Colonic mucosa (tissue), 4 donors: ENCODE measurements around the gene SLC1A7. TPM values are rescaled to one million over a fixed set of nuclear protein-coding genes. Genes with fewer than 3 reads are reported as not detected.

Experiments
- DNase-seq: peaks from one replicate; pipeline ENCODE4 v3.0.0-alpha.2; 2020
- H3K27ac ChIP-seq: fragments of 200-600 bp; one replicate; pipeline ENCODE4 v1.8.0; 2021
- H3K27me3 ChIP-seq: fragments of 200-600 bp; one replicate; pipeline ENCODE4 v1.8.0; 2021
- H3K36me3 ChIP-seq: fragments of 200-600 bp; one replicate; pipeline ENCODE4 v1.8.0; 2021
- H3K4me1 ChIP-seq: fragments of 200-600 bp; one replicate; pipeline ENCODE4 v1.8.0; 2021; ENCODE audit warnings: mild to moderate bottlenecking
- H3K4me3 ChIP-seq: fragments of 200-600 bp; one replicate; pipeline ENCODE4 v1.8.0; 2021
- H3K9ac ChIP-seq, 2 donors: one replicate each; pipeline ENCODE4 v1.7.0; 2013; ENCODE audit warnings: control low read depth in 2 of 2, low read depth in 2 of 2, low read length in 2 of 2
- H3K9me3 ChIP-seq: fragments of 200-600 bp; one replicate; pipeline ENCODE4 v1.8.0; 2021
- intact Hi-C: fragments of 100-400 bp; cut with DNase I; formaldehyde crosslinking; loops from one replicate; pipeline ENCODE4 v1.14.1; 2022
- total RNA-seq, 2 donors: library from RNA; stranded (reverse); fragmentation: NEBNext Ultra II Directional in 1 of 2; extraction: Animal tissue kit (Norgen Biotek cat#: 25700) in 1 of 2; gene quantifications; one replicate each; pipeline ENCODE4 v1.2.1, GENCODE V29; 2021
- TF ChIP-seq, protein P1 (sequence below): fragments of 200-600 bp; IDR thresholded peaks from one replicate; pipeline ENCODE4 v1.8.0; 2022; ENCODE audit warnings: antibody characterized with exemption, mild to moderate bottlenecking
- donor health status: healthy.
- donor health status: DM: no; HTN: no; CAD: no.
- donor health status: DM: no; HTN: no; CAD: no.

SLC1A7 gene
- total RNA-seq, 2 donors from 2014 or later: 0.50 to 1.1 TPM

DNA sequence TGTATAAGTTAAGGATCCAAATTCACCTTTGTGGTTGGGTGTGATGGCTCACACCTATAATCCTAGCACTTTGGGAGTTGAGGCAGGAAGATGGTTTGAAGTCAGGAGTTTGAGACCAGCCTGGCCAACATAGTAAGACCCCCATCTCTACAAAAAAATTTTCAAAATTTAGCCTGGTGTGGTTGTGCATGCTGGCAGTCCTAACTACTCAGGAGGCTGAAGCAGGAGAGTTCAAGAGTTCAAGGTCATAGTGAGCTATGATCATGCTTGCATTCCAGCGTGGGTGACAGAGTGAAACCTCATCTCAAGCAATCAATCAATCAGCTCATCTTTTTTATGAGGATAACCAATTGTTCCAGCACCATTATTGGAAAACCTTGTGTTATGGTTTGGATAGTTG is 16.5 kb upstream of the SLC1A7 start:
- TF ChIP-seq, protein P1, sequence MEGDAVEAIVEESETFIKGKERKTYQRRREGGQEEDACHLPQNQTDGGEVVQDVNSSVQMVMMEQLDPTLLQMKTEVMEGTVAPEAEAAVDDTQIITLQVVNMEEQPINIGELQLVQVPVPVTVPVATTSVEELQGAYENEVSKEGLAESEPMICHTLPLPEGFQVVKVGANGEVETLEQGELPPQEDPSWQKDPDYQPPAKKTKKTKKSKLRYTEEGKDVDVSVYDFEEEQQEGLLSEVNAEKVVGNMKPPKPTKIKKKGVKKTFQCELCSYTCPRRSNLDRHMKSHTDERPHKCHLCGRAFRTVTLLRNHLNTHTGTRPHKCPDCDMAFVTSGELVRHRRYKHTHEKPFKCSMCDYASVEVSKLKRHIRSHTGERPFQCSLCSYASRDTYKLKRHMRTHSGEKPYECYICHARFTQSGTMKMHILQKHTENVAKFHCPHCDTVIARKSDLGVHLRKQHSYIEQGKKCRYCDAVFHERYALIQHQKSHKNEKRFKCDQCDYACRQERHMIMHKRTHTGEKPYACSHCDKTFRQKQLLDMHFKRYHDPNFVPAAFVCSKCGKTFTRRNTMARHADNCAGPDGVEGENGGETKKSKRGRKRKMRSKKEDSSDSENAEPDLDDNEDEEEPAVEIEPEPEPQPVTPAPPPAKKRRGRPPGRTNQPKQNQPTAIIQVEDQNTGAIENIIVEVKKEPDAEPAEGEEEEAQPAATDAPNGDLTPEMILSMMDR: no peak
- Histone ChIP-seq H3K27me3 (no peaks in the 10 kb centered on the region), H3K36me3 (no peaks in the 10 kb centered on the region), H3K4me1 (no peaks in the 10 kb centered on the region), H3K27ac (no peak overlapping the region), H3K9me3 (no peaks in the 10 kb centered on the region), H3K9ac (no peak overlapping the region), H3K4me3 (no peak overlapping the region)
- intact Hi-C loops: no loop called here
- DNase-seq: no peak

DNA sequence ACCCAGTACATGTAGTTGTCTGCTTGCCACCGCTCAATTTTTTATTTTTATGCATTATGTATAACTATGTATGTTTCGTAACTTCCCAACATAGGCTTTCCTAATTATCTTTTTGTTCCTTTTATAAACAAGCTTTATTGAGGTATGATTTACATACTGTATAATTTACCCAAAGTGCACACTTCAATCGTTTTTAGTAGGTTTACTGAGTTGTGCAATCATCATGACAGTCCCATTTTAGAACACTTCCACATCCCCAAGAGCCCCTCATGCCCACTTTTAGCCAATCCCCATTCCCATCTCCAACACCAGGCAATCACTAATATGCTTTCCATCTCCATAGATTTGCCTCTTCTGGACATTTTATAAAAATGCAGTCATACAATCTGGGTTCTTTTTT is 14.3 kb upstream of the SLC1A7 start:
- TF ChIP-seq, protein P1: no peak
- Histone ChIP-seq H3K9ac (no peak overlapping the region), H3K4me3 (no peak overlapping the region), H3K27me3 (no peaks in the 10 kb centered on the region), H3K9me3 (no peaks in the 10 kb centered on the region), H3K4me1 (no peaks in the 10 kb centered on the region), H3K36me3 (no peaks in the 10 kb centered on the region), H3K27ac (no peak overlapping the region)
- DNase-seq: no peak
- intact Hi-C loops: no loop called here

DNA sequence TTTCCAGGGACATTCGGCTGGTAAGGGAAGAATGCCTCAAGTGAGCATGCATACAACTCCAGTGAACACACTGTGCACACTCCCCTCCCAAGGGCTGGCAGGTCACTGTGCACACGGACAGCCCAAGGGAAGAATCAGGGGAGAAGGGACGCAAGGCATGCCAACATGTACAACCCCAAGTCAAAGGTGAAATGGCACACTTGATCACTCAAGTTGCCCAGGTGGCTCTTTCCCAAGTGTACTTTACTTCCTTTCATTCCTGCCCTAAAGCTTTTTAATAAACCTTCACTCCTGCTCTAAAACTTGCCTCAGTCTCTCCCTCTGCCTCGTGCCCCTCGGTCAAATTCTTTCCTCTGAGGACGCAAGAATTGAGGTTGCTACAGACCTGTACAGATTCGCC is 13.5 kb upstream of the SLC1A7 start:
- Histone ChIP-seq H3K9ac (no peak overlapping the region), H3K27ac (no peak overlapping the region), H3K4me3 (no peak overlapping the region), H3K4me1 (no peaks in the 10 kb centered on the region), H3K36me3 (no peaks in the 10 kb centered on the region), H3K9me3 (no peaks in the 10 kb centered on the region), H3K27me3 (no peaks in the 10 kb centered on the region)
- DNase-seq: no peak
- intact Hi-C loops: no loop called here
- TF ChIP-seq, protein P1: no peak

DNA sequence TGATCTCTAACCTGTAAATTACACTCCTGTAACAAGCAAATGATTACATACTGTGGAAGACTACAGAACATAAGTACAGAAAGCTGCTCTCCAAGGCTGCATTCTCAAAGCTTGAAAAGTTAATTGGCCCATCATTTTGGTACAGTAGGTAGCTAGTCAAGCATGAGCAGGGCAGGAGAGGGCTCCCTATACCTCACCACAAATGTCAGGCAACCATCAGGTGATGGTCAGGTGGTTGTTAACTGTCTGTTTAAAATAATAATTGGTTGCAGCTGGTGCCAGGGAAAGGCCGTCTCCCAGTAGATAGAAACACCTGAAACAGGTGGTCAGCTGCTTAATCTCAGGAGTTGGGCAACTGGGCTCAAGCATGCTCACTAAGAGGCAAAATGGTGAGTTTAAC is 13.1 kb upstream of the SLC1A7 start:
- H3K4me1 ChIP-seq: no peaks in the 10 kb centered on the region
- H3K9ac ChIP-seq: no peak overlapping the region
- DNase-seq: no peak
- no peaks in the 10 kb centered on the region for H3K36me3 ChIP-seq
- H3K27ac ChIP-seq: no peak overlapping the region
- TF ChIP-seq, protein P1: no peak
- no peak overlapping the region for H3K4me3 ChIP-seq
- H3K27me3 ChIP-seq: no peaks in the 10 kb centered on the region
- no peaks in the 10 kb centered on the region for H3K9me3 ChIP-seq
- intact Hi-C loops: no loop called here

DNA sequence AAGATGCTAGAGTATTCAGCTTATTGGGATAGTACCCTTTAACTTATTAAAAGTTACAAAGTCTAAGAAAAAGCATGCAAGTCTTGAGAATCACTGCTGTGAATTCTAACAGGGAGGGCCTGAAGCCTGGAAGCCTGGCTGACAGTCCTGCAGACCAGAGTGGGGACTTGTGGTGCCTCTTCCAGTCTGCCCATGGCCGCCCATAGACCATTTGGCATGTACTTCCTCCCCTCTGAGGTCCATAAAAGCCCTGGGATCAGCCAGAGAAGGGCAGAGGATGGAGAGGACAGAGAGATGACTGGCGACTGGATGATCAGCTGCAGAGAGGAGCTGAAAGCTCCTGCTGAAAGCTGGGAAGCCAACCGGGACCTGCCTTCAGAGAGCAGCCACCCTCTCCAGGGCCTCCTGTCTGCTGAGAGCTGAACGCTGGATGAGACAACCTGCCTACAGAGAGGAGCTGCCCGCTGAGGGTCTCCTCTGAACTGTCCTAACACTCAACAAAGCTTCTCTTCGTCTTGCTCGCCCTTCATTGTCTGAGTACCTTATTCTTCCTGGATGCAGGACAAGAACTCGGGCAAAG is 12.5 kb upstream of the SLC1A7 start:
- Histone ChIP-seq H3K27ac (no peak overlapping the region), H3K9ac (no peak overlapping the region), H3K9me3 (no peaks in the 10 kb centered on the region), H3K4me1 (no peaks in the 10 kb centered on the region), H3K27me3 (no peaks in the 10 kb centered on the region), H3K36me3 (no peaks in the 10 kb centered on the region), H3K4me3 (no peak overlapping the region)
- intact Hi-C loops: no loop called here
- TF ChIP-seq, protein P1: no peak
- DNase-seq: no peak

DNA sequence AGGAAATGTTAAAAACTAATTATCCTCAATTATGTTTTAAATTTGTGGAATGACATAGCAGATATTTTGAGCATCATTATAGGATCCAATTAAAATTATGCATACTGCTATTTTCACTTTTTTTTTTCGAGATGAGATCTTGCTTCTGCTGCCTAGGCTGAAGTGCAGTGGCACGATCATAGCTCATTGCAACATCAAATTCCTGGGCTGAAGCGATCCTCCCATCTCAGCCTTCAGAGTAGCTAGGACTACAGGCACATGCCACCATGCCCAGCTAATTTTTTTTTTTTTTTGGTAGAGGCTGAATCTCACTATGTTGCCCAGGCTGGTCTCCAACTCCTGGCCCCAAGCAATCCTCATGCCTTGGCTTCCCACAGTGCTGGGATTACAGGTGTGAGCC is 11.3 kb upstream of the SLC1A7 start:
- no peaks in the 10 kb centered on the region for H3K9me3 ChIP-seq
- DNase-seq: no peak
- H3K27me3 ChIP-seq: no peaks in the 10 kb centered on the region
- no peak overlapping the region for H3K27ac ChIP-seq
- intact Hi-C loops: no loop called here
- H3K4me1 ChIP-seq: no peaks in the 10 kb centered on the region
- TF ChIP-seq, protein P1: no peak
- H3K4me3 ChIP-seq: no peak overlapping the region
- no peak overlapping the region for H3K9ac ChIP-seq
- no peaks in the 10 kb centered on the region for H3K36me3 ChIP-seq
